Aorta (tissue), 5 donors: Measurements from ENCODE around the gene KCTD14. TPM values are rescaled to one million over a fixed set of nuclear protein-coding genes. Genes with fewer than 3 reads are reported as not detected.

Experiments used
- ATAC-seq: fragments of 200-7000 bp; cut with Tn5 transposase; one replicate; pipeline ENCODE4 v1.9.1; 2022; ENCODE audit warnings: moderate library complexity; ENCODE audit not compliant: low FRiP score
- DNase-seq, 2 donors: peaks; one replicate each; pipeline ENCODE4 v3.0.0-alpha.2; 2020
- H3K27ac ChIP-seq, 2 donors: one replicate each; pipeline ENCODE4 v1.5.1; 2013; ENCODE audit warnings: low read length in 2 of 2, mild to moderate bottlenecking in 2 of 2, moderate library complexity in 2 of 2, control low read depth in 1 of 2, inconsistent platforms in 1 of 2, low read depth in 1 of 2
- H3K27me3 ChIP-seq, 2 donors: one replicate each; pipeline ENCODE4 v1.6.1; 2013; ENCODE audit warnings: control low read depth in 1 of 2, low read length in 1 of 2, mild to moderate bottlenecking in 1 of 2, moderate library complexity in 1 of 2; ENCODE audit not compliant: insufficient read depth in 2 of 2, control insufficient read depth in 1 of 2
- H3K36me3 ChIP-seq, 2 donors: one replicate each; pipeline ENCODE4 v1.6.1; 2013; ENCODE audit warnings: control low read depth in 1 of 2, low read length in 1 of 2, mild to moderate bottlenecking in 1 of 2; ENCODE audit not compliant: insufficient read depth in 2 of 2, control insufficient read depth in 1 of 2
- H3K4me1 ChIP-seq, 2 donors: one replicate each; pipeline ENCODE4 v1.6.1; 2013; ENCODE audit warnings: low read length in 2 of 2, control low read depth in 1 of 2, mild to moderate bottlenecking in 1 of 2, moderate library complexity in 1 of 2; ENCODE audit not compliant: insufficient read depth in 2 of 2, control insufficient read depth in 1 of 2
- H3K4me3 ChIP-seq, 2 donors: one replicate each; pipeline ENCODE4 v1.5.1; 2013; ENCODE audit warnings: low read length in 2 of 2, control low read depth in 1 of 2, mild to moderate bottlenecking in 1 of 2
- H3K9me3 ChIP-seq: one replicate; pipeline ENCODE4 v1.6.1; 2013; ENCODE audit warnings: mild to moderate bottlenecking, low read length; ENCODE audit not compliant: control insufficient read depth
- whole genome bisulfite sequencing, 2 donors: extraction: QIAGEN DNeasy Blood & Tissue Kit; methylation state at CpG; one replicate each; pipeline ENCODE4 v1.1.7; 2013; 5-methylcytosine and 5-hydroxymethylcytosine counted together
- intact Hi-C, 2 donors: fragments of 100-400 bp; cut with DNase I; formaldehyde crosslinking; loops; one replicate each; pipeline versions ENCODE4 v1.14.2 to v1.15.0; 2022
- polyA plus RNA-seq, 2 donors: library from polyadenylated mRNA; stranded (reverse); fragments of 200-250 nt; gene quantifications; one replicate each; pipeline ENCODE4 v1.2.3, GENCODE V29; 2013
- total RNA-seq, 2 donors: library from RNA; stranded (reverse); fragmentation: NEBNext Ultra II Directional; extraction: Animal tissue kit (Norgen Biotek cat#: 25700); gene quantifications; one replicate each; pipeline ENCODE4 v1.2.1, GENCODE V29; 2021
- donor health status: healthy with polysubstance abuse.
- donor health status: Bipolar disorder and iron deficiency.
- donor health status: DM: no; HTN: no; CAD: no.
- donor health status: DM: no; HTN: no; CAD: no.
- donor health status: DM: yes; HTN: yes; CAD: no.

Gene KCTD14
- total and polyA plus RNA-seq, 4 donors = 0.05 to 2.0 (median 1.4) TPM

- DNase-seq = no peak
- H3K4me1 ChIP-seq = no peaks in the 10 kb centered on the region
- no peaks in the 10 kb centered on the region for H3K9me3 ChIP-seq
- no peak overlapping the region for H3K4me3 ChIP-seq
- no peak for ATAC-seq
- intact Hi-C loops = no loop called here
- no peak overlapping the region for H3K27ac ChIP-seq
- H3K36me3 ChIP-seq = no peaks in the 10 kb centered on the region
- H3K27me3 ChIP-seq = no peaks in the 10 kb centered on the region
Observed at GRCh38 chr11:77967753-77968152, 55.3 kb downstream of the KCTD14 start.

- DNase-seq (no peak), ATAC-seq (no peak)
- intact Hi-C loops = no loop called here
- 91 to 97% methylated on average over 2 of the region's 2 CpGs for WGBS, 2 donors
- H3K9me3 ChIP-seq = no peaks in the 10 kb centered on the region
- H3K4me3 ChIP-seq = no peak overlapping the region
- no peaks in the 10 kb centered on the region for H3K27me3 ChIP-seq
- no peaks in the 10 kb centered on the region for H3K36me3 ChIP-seq
- H3K27ac ChIP-seq = no peak overlapping the region
- H3K4me1 ChIP-seq = no peaks in the 10 kb centered on the region
Observed at GRCh38 chr11:77967121-77967520, 56.0 kb downstream of the KCTD14 start.

GRCh38 chr11:77966338-77966737 lies 56.7 kb downstream of the KCTD14 start:
- H3K36me3 ChIP-seq = no peaks in the 10 kb centered on the region
- ATAC-seq (no peak), DNase-seq (no peak)
- 80 to 91% methylated on average over 2 of the region's 2 CpGs for WGBS, 2 donors
- H3K4me1 ChIP-seq = no peaks in the 10 kb centered on the region
- H3K9me3 ChIP-seq = no peaks in the 10 kb centered on the region
- H3K27ac ChIP-seq = no peak overlapping the region
- H3K4me3 ChIP-seq = no peak overlapping the region
- intact Hi-C loops = no loop called here
- no peaks in the 10 kb centered on the region for H3K27me3 ChIP-seq

Other genes starting within 250 kb of the KCTD14 start
- gene RSF1, start 202.6 kb downstream of the KCTD14 start, total RNA-seq = 100 to 1,000 TPM in 1 of 2 donors, 10 to 100 TPM in 1; 94.3 to 100 TPM
- gene RSF1, start 202.6 kb downstream of the KCTD14 start, polyA plus RNA-seq = 10 to 100 TPM; 18.2 to 22.2 TPM
- 10 to 100 TPM; 28.4 to 36.5 TPM for gene AAMDC, start 202.1 kb downstream of the KCTD14 start, total RNA-seq
- 100 to 1,000 TPM in 1 of 2 donors, 10 to 100 TPM in 1; 99.0 to 130 TPM for gene AAMDC, start 202.1 kb downstream of the KCTD14 start, polyA plus RNA-seq
- 10 to 100 TPM; 25.4 to 40.2 TPM for gene INTS4, start 28.6 kb downstream of the KCTD14 start, total RNA-seq
- gene INTS4, start 28.6 kb downstream of the KCTD14 start, polyA plus RNA-seq = 10 to 100 TPM; 11.6 to 37.1 TPM
- gene THRSP, start 40.6 kb upstream of the KCTD14 start, total RNA-seq = 1 to 10 TPM in 1 of 2 donors, not detected in 1; 2.7 TPM
- 1 to 10 TPM in 1 of 2 donors, not detected in 1; 1.4 TPM for gene THRSP, start 40.6 kb upstream of the KCTD14 start, polyA plus RNA-seq
- 100 to 1,000 TPM; 105 to 154 TPM for gene NDUFC2, start 56.6 kb upstream of the KCTD14 start, total RNA-seq
- gene NDUFC2, start 56.6 kb upstream of the KCTD14 start, polyA plus RNA-seq = 100 to 1,000 TPM; 138 to 174 TPM
- gene ALG8, start 116.3 kb upstream of the KCTD14 start, total RNA-seq = 10 to 100 TPM; 22.2 to 23.6 TPM
- gene ALG8, start 116.3 kb upstream of the KCTD14 start, polyA plus RNA-seq = 10 to 100 TPM; 18.0 to 24.2 TPM
- gene KCTD21, start 165.3 kb upstream of the KCTD14 start, total RNA-seq = 10 to 100 TPM; 14.0 to 16.1 TPM
- 1 to 10 TPM; 4.8 to 7.5 TPM for gene KCTD21, start 165.3 kb upstream of the KCTD14 start, polyA plus RNA-seq
- 10 to 100 TPM; 26.8 to 28.0 TPM for gene USP35, start 165.6 kb upstream of the KCTD14 start, total RNA-seq
- gene USP35, start 165.6 kb upstream of the KCTD14 start, polyA plus RNA-seq = 10 to 100 TPM in 1 of 2 donors, 1 to 10 TPM in 1; 3.0 to 18.7 TPM